Measurements from ENCODE around the gene KIRREL1.

DNA sequence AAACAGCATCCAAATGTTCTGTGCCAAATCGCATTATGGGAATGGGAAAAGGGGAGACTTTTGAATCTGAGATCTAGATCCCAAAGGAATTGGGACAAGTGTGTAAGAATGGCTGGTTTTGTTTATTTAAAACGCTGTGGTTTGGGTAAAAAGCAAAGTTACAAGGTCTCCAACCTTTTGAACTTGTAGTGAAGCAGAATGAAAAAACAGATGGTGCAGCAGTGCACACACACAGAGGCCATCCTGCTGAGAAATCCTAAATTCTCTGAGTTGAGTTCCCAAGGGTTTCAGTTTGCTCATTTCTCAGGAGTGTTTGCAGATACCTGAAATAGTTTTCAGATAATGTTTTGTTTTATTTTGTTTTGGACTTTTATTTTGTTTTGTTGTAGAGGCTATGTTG lies 107.1 kb downstream of the KIRREL1 start:
- no peak for TF ChIP-seq POLR2AphosphoS5 (IDR thresholded peaks at IDR 0.05)
- TF ChIP-seq EZH2 (IDR thresholded peaks at IDR 0.05; ENCODE audit: borderline replicate concordance, insufficient read depth, low read length, poor library complexity, severe bottlenecking) = no peak

Data from neural cell (in vitro differentiated cells).